GM19452 (cell line): Measurements from ENCODE around the gene TRIOBP.

Source experiments
- ATAC-seq: cut with Tn5 transposase; IDR thresholded peaks from one replicate; pipeline ENCODE4 v1.9.1; 2021; ENCODE audit not compliant: unreplicated experiment

TRIOBP gene

GRCh38 chr22:37819105-37819433 is 122.2 kb downstream of the TRIOBP start:
- no peak for ATAC-seq

- no peak for ATAC-seq
These were observed 123.5 kb downstream of the TRIOBP start for GRCh38 chr22:37820350-37820749.

DNA sequence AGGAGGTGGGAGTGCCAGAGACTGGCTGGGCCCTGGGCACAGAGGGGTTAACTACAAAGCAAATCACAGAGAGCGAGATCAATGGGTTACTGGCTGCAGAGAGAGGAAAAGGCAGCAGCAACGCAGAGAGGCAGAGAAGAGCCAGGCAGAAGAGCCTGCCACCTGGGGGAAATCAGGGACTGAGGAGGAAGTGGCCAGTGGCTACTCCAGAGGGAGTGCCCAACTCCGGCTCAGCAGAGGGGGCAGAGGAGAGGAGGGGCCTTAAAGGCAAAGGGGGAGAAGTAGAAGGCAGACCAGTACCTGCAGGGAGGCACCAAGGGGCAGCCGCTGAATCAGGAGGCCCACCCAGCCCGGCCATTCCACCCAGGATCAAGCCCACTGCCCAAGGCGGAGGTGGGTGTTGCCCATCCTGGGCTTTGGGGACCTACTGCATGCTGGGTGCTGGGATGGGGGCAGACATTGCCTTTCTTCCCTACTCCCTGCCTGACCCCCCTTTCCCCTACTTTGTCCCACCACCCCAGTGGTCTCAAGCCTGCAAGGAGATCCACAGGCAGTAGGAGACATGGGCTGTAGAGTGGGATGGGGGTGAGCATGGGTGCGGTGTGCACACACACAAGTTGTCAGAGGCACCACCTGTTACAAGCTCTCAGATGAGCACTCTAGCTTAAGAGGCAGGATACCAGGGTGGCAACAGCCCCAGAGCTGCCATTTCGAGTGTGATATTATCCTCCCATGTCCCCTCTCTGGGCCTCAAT is 125.4 kb downstream of the TRIOBP start:
- ATAC-seq: no peak

GRCh38 chr22:37823134-37823985 is 126.5 kb downstream of the TRIOBP start, which contains the start of gene GALR3:
Gene GALR3, plus strand, starts transcription at chr22:37823382. Its CDS starts 25 bp downstream, at chr22:37823407.
- ATAC-seq: no peak

DNA sequence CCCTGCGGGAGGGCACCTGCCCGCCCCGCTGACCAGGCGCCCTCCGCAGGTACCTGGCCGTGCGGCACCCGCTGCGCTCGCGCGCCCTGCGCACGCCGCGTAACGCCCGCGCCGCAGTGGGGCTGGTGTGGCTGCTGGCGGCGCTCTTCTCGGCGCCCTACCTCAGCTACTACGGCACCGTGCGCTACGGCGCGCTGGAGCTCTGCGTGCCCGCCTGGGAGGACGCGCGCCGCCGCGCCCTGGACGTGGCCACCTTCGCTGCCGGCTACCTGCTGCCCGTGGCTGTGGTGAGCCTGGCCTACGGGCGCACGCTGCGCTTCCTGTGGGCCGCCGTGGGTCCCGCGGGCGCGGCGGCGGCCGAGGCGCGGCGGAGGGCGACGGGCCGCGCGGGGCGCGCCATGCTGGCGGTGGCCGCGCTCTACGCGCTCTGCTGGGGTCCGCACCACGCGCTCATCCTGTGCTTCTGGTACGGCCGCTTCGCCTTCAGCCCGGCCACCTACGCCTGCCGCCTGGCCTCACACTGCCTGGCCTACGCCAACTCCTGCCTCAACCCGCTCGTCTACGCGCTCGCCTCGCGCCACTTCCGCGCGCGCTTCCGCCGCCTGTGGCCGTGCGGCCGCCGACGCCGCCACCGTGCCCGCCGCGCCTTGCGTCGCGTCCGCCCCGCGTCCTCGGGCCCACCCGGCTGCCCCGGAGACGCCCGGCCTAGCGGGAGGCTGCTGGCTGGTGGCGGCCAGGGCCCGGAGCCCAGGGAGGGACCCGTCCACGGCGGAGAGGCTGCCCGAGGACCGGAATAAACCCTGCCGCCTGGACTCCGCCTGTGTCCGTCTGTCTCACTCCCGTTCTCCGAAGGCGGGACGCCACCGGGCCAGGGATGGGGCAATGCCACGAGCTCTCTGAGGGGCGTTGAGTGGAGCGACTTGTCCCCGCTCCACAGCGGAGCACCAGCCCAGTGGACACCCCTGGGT is 128.1 kb downstream of the TRIOBP start:
- ATAC-seq: no peak
